A673 (cell line): ENCODE results near the gene ADRB2.

ENCODE experiments used
- CTCF ChIP-seq: fragments of 300-800, 200-600 bp; sonication (generic); conservative IDR thresholded peaks from 2 replicates; pipeline ENCODE4 v1.5.1; 2017; ENCODE audit warnings: low read depth, mild to moderate bottlenecking, antibody characterized with exemption, low read length, moderate library complexity, mixed read lengths
- EZH2 ChIP-seq: fragments of 200-600 bp; sonication (generic); IDR thresholded peaks from 2 replicates; pipeline ENCODE4 v1.6.1; 2017; ENCODE audit warnings: borderline replicate concordance, low read depth, mild to moderate bottlenecking, mixed read lengths, antibody characterized with exemption, low read length; ENCODE audit not compliant: poor library complexity, severe bottlenecking

- TF ChIP-seq CTCF (no peak), EZH2 (no peak)
Measured at GRCh38 chr5:148834689-148835088, 8.3 kb downstream of the ADRB2 start.
